ENCODE measurements around the gene EXOC3L4.

EXOC3L4 gene

DNA sequence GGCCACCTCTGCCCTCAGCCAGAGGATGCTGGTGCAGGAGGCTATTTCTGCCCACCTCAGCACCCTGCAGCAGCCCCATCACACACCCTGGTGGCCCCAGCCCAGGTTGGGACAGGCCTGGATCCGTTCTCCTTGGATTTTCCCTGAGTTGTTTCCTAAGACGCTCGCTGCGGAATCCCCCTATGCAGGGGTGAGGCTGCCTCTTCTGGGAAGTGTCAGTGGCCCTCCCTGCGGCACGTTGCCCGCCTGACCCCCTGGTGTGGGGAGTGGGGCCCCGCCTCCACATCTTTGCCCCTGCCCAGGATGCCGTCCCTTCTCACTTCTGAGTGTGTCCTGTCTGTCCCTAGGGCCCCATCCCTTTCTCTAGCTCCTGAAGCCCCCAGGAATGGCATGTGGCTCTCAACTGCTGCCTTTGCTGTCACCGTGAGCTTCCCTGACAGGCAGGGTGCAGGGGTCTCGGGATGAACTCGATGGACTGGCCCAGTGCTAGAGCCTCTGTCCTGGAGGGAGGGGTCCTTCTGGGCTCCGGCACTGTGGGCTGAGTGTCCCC, 594 bp upstream of the EXOC3L4 start:
- DNase-seq: no peak

DNA sequence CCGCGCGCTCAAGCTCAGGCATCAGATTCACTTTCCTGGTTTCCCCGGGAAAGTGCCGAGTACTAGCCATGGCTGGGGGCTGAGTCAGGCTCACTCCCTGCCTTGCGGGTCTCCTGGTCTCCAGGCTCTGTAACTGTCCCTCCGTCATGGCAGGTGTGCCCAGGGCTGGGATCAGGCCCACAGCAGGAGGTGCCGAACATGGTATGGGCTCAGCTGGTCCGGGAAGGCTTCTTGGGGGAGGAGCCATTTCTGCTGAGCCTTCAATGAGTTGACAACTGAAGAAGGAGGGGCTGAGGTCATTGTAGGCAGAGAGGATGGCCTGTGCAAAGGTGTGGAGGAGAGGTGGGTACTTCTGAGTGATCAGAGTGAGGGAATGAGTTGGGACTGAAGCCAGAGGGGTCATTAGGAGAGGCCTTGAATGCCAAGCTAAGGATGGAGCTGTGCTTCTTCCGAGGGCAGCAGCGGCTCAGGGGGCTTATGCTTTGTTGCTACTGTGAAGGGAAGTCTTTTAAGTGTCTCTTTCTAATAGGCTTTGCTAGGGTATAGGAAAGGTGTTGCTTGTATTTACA, 769 bp downstream of the EXOC3L4 start:
- no peak for DNase-seq

DNA sequence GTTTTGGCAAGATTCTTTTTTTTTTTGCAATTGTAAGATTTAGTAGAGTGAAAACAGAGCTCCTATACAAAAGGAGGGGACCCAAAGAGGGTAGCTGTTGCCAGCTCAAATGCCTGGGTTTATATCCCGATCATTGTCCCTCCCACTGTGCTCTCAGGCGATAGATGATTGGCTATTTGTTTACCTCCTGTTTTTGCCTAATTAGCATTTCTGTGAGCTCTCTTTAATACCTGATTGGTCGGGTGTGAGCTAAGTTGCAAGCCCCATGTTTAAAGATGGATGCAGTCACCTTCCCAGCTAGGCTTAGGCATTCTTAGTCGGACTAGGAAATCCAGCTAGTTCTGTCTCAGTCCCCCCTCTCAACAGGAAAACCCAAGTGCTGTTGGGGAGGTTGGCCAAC, 1.9 kb downstream of the EXOC3L4 start:
- DNase-seq: no peak

GRCh38 chr14:103097244-103097993, 2.9 kb downstream of the EXOC3L4 start:
- no peak for DNase-seq

DNA sequence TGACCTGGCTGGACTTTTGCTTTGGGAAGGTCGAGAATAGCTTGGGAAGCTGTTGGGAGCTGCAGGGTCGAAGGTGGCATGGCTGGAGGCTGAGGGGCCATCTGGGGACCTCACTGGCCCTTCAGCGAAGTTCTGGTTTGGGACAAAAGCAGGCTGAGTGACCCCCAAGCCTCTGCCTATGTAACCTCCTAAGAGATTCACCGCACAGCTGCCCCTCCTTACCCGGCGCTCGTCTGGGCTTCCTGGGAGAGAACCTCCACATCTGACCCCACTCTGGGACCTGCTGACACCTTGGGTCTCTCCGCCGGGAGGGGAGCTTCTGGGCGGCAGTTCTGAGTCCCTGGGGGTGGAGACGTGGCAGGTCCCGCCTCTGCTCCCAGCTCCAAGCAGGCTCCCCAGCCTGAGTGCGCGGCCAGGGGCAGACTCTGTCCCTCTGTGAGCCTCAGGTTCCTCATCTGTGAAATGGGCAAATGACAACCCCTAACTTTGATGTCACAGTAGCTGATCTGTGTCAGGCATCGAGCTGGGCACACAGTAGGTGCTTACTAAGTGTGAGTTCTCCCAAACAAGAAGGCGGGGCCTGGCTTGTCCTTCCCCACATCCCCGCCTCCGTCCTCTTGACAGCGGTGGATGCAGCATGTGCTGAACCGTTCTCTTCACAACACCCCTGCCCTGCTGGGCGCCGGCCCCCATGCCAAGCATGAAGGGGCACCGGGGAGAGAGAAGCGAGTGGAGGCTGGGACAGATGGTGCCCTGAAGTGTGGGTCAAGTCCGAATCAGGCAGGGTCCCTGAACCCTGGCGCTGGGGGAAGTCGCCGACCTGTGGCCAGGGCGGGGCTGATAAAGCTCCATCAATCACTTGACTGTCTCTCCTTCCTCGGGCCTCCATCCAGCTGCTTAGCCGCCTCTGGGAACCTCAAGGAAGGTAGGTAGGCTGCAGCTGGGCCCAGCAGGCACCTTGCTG, 3.8 kb downstream of the EXOC3L4 start:
- DNase-seq: no peak

DNA sequence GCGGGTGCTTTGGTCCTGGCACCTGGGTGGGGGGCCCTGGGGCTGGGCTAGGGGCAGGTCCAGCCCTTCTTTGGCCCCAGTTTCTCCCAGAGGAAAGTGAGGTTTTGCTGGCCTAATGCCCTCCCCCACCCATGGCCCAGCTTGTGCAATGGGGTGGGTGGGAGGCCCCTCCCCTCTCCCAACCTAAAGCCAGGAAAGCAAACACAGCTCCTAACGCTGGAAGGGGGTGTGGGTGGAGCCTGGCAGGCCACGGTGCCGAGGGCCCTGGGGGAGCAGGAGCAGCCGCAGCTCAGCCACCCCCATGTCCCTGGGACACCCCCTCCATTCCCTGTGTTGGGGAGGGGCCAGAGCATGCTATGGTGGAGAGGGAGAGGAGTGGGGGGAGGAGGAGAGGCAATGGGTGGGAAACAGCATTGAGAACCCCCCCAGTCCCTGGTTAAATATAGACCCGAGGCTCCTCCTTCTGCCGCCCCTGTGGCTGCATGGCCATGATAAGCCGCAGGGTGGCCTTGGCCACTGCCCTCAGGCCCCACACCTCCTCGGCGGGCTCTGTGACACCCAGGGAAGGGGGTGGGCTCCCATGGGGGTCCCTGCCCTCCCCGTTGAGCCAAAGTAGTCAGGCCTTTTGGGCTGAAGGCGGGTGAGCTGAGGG, 4.7 kb downstream of the EXOC3L4 start:
- no peak for DNase-seq

DNA sequence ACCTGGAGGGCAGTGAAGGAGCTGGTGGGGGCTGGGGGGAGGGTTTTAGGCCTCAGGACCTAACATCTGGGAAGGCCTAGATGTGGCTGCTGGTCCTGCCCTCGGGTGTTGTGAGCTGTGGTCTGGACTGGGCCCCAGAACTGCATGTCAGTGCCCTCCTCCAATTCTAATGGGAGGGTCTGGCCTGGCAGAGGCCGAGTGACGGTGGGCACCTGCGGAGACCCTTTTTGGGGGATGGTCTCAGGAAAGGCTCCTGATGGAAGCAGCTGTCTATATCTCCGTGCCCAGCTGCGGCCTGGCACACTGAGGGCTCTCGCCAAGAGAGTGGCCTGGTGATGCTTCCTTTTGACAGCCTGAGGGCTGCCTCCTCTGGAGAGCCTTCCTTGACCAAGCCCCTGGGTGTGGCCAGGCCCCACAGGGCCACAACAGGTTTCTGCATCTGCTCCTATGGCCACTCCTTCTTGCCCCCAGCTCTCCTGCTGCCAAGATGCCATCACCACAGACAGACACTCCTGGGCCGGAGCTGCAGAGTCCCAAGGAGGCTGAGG, 5.3 kb downstream of the EXOC3L4 start:
- no peak for DNase-seq

DNA sequence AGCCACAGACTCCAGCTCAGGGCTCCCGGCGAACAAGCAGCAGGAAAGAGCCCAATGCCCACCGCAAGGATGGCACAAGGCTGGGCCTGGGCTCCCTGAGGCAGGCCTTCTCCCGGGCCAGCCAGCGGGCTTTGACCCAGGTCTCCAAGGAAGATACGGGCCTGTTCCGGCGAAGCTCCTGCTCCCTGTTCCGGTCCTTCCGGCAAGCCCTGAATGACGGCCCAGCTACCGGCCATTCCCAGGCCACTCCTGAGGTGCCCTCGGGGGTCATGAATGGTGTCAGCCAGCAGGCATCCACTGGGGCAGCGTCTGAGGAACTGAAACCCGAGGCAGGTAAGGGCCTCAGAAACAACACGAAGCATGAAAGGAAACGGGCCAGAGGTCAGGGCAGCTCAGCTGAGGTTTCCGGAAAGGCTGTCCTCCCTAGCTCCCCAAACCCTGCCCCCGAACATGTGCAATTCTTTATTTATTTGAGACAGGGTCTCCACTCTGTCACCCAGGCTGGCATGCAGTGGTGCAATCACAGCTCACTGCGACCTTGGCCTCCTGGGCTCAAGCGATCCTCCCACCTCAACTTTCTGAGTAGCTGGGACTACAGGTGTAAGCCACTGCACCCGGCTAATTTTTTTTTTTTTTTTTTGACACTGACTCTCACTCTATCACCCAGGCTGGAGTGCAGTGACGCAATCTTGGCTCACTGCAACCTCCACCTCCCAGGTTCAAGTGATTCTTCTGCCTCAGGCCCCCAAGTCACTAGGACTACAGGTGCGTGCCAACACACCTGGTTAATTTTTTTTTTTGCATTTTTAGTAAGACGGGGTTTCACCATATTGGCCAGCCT, 6.0 kb downstream of the EXOC3L4 start:
- DNase-seq: no peak

- no peak for DNase-seq
Observed at GRCh38 chr14:103101257-103101962, 6.9 kb downstream of the EXOC3L4 start.

GRCh38 chr14:103101963-103102688, 7.6 kb downstream of the EXOC3L4 start:
- DNase-seq: no peak

GRCh38 chr14:103102689-103103260, 8.2 kb downstream of the EXOC3L4 start:
- no peak for DNase-seq

GRCh38 chr14:103103461-103104388, 9.2 kb downstream of the EXOC3L4 start:
- DNase-seq: peak; percentile 67

GRCh38 chr14:103104389-103104653, 9.8 kb downstream of the EXOC3L4 start:
- no peak for DNase-seq

- DNase-seq: peak; percentile 83
Observed at GRCh38 chr14:103104654-103105452, 10.3 kb downstream of the EXOC3L4 start.

DNA sequence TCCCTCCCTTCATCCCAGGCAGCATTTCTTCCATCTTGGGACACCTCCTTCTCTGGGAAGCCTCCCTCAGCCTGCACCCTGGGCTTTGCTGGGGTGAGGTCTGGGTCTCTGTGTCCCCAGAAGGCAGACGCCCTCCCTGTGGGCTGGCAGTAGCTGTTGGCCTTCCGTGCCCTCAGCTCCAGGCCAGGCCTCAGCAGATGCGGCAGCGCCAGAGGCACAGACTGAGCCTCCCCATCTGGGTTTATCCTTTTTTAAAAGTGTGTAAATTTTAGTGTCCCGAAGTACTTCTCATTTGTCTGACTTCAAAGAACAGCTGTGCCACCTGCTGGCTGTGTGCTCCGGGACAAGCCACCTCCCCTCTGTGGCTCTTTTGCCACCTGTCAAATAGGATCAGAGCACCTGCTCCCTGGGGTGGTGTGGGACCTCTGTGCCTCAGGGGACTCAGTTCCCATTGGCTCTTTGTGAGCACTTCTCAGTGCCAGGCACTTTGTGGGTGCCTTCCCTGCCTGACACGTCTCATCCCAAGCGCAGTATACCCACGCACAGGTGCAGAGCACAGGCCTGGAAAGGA, 11.1 kb downstream of the EXOC3L4 start:
- DNase-seq: peak; percentile 37

DNA sequence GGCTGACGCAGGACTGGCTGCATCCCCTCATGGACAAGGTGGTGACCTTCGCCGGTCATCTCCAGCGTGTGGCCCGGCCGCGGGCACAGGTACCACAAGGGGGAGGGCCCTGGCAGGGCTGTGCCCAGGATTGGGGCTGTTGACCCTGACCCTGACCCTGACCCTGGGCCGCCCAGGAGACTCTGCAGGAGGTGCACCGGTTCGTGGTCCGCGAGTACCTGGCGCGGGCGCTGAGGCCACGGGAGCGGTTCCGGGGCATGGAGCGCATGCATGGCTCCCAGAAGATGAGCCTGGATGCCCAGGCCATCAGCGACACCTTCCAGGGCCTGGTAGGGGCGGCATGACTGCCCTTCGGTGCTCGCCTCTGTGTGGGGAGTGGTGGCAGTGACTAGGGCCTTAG, 12.9 kb downstream of the EXOC3L4 start:
- no peak for DNase-seq

- no peak for DNase-seq
Observed at GRCh38 chr14:103107941-103108748, 13.6 kb downstream of the EXOC3L4 start.
